Neutrophil (primary cell): ENCODE measurements around the gene CSTF1.

Experiments
- H3K27ac ChIP-seq: fragments of 200-600 bp; sonication (generic); 2 replicates; pipeline ENCODE4 v1.5.1; 2016; ENCODE audit warnings: mild to moderate bottlenecking, moderate library complexity
- H3K27me3 ChIP-seq: fragments of 200-600 bp; sonication (generic); 2 replicates; pipeline ENCODE4 v1.6.0; 2016; ENCODE audit warnings: mild to moderate bottlenecking
- H3K36me3 ChIP-seq: fragments of 200-600 bp; sonication (generic); 2 replicates; pipeline ENCODE4 v1.5.1; 2017
- H3K4me1 ChIP-seq, 2 experiments: fragments of 200-600 bp in 1 of 2; sonication (generic) in 1 of 2; 1 replicate in 1 of 2; 2 replicates in 1 of 2; pipeline versions ENCODE4 v1.5.1 to v1.6.1; 2013 to 2016; ENCODE audit warnings: low read depth in 1 of 2, low read length in 1 of 2, mild to moderate bottlenecking in 1 of 2, moderate library complexity in 1 of 2; ENCODE audit not compliant: control insufficient read depth in 1 of 2, insufficient read depth in 1 of 2
- H3K4me3 ChIP-seq, 2 experiments: fragments of 200-600 bp in 1 of 2; sonication (generic) in 1 of 2; 1 replicate in 1 of 2; 2 replicates in 1 of 2; pipeline ENCODE4 v1.5.1; 2013 to 2016; ENCODE audit warnings: low read depth in 1 of 2, low read length in 1 of 2, mild to moderate bottlenecking in 1 of 2, moderate library complexity in 1 of 2
- H3K9me3 ChIP-seq: fragments of 200-600 bp; sonication (generic); 2 replicates; pipeline ENCODE4 v1.5.1; 2016
- TF ChIP-seq, protein P1 (sequence below): fragments of 200-600 bp; sonication (generic); IDR thresholded peaks from 2 replicates; pipeline ENCODE4 v1.5.1; 2016; ENCODE audit warnings: antibody characterized with exemption

Gene CSTF1

DNA sequence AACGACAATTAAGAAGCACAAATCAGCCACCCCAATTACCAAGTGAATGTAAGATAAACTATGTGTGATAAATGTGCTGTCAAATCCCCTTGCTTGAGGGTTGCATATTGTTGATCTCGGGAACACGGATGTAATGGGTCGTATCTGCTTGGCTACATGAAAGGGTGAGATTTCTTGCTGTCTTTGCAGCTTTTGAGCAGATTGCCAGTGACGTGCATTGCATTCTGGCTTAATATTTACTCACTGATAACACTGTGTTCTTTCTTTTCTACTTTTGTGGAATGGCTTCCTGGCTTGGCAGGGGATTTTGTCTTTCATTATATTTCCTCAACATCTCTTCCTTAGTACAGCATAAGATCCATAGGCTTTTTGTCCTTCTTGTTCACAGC lies 44.1 kb upstream of the CSTF1 start:
- H3K4me3 ChIP-seq, result no peak overlapping the region
- H3K27ac ChIP-seq, result no peak overlapping the region

DNA sequence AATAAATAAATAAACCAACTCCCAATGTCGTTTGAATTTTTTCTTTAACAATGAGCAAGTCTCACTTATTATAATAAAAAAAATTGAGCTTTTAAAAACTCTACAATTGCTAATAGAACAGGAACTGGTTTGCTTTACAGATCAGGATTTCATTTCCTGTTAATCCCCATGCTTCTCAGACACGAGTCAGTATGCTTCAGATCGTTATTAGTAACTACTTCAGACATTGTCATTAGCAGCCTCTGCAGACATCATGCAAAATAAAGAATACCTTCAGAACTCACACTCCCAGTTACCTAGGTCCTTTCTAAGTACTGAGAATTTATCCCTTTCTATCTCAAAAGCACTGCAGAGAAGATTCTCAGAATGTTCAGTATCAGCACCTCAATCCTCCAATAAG lies 43.7 kb upstream of the CSTF1 start:
- Histone ChIP-seq H3K4me1 (peaks cover 0 to 4% of the 10 kb centered on the region in 2 experiments), H3K27me3 (peaks cover 71% of the 10 kb centered on the region), H3K27ac (no peak overlapping the region), H3K9me3 (no peaks in the 10 kb centered on the region), H3K36me3 (no peaks in the 10 kb centered on the region), H3K4me3 (no peak overlapping the region)
- TF ChIP-seq, protein P1, sequence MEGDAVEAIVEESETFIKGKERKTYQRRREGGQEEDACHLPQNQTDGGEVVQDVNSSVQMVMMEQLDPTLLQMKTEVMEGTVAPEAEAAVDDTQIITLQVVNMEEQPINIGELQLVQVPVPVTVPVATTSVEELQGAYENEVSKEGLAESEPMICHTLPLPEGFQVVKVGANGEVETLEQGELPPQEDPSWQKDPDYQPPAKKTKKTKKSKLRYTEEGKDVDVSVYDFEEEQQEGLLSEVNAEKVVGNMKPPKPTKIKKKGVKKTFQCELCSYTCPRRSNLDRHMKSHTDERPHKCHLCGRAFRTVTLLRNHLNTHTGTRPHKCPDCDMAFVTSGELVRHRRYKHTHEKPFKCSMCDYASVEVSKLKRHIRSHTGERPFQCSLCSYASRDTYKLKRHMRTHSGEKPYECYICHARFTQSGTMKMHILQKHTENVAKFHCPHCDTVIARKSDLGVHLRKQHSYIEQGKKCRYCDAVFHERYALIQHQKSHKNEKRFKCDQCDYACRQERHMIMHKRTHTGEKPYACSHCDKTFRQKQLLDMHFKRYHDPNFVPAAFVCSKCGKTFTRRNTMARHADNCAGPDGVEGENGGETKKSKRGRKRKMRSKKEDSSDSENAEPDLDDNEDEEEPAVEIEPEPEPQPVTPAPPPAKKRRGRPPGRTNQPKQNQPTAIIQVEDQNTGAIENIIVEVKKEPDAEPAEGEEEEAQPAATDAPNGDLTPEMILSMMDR, result no peak

More for the DNA sequence above, 44.1 kb upstream of the CSTF1 start:
- Histone ChIP-seq H3K9me3 (no peaks in the 10 kb centered on the region), H3K4me1 (peaks cover 0 to 4% of the 10 kb centered on the region in 2 experiments), H3K27me3 (peaks cover 75% of the 10 kb centered on the region), H3K36me3 (no peaks in the 10 kb centered on the region)
- TF ChIP-seq, protein P1, result no peak

DNA sequence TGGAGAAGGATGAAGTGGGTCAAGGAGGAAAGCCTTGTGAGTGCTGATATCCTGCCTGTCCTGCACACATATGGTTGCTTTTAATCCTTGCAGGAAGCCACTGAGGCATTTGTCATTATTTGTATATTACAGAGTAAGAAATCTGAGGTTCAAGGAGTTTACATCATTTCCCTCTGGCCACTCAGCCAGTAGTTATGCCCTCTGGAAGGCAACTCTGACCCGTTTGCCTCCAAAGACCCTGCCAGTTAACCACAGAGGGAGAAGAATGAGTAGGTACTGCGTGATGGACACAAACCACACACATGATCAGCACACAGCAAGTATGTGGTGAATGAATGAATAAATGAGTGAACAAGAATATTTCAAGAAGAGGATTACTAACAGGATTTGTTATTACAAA lies 41.6 kb upstream of the CSTF1 start:
- Histone ChIP-seq H3K27ac (no peak overlapping the region), H3K9me3 (no peaks in the 10 kb centered on the region), H3K4me3 (no peak overlapping the region), H3K4me1 (no peaks in the 10 kb centered on the region), H3K27me3 (peaks cover 53% of the 10 kb centered on the region), H3K36me3 (no peaks in the 10 kb centered on the region)
- TF ChIP-seq, protein P1, result no peak

DNA sequence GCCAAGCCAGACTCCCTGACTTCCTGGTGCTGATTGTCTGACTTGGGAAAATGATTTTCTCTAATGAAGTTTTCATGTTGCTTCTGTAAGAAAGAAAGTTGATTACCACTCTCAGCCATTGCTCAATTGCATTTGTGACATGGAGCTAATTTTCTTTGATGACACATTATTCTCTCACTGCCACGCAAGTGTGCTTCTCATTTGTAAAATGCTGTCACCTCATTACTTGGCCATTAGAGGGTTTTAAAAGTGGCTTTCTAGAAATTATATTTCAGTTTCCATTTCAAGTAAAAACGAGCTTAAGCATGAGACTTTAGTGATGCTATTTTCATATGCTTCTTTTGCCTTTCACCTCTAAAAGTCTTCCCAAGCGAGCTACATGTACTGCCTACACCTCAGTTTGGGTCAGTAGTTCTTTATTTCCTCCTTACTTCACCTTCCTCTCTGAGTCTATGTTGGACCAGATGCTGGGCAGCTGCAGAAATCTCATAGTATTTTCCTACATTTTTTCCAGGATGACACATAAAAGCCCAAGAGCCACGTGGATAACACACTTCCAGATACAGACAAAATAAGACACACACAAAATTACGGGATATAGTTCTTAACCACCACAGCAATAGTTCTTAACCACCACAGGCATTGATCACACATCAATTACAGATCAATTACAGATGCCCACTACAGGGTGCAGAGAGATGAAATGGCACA lies 39.9 kb upstream of the CSTF1 start:
- TF ChIP-seq, protein P1, result no peak
- H3K4me1 ChIP-seq, result no peaks in the 10 kb centered on the region
- no peak overlapping the region for H3K4me3 ChIP-seq
- peaks cover 41% of the 10 kb centered on the region for H3K27me3 ChIP-seq
- H3K27ac ChIP-seq, result no peak overlapping the region
- no peaks in the 10 kb centered on the region for H3K36me3 ChIP-seq
- H3K9me3 ChIP-seq, result no peaks in the 10 kb centered on the region

DNA sequence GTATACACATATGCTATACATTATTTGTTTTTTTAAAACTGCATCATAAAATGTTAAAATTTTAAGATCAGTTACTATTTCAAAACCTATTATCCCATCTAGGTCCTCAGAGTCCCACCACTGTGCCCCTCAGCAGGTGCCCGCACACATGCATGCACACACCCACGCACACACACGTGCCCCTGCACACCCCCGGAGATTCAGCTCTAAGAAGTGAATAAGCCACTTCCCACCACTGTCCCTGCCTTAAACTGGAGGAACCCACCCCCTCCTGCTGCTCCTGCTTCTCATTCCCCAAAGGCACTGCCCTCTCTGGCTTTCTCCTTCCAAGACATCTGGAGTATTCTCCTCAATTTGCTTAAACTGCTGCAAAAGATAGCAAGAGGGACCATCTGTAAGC lies 39.1 kb upstream of the CSTF1 start:
- no peak overlapping the region for H3K4me3 ChIP-seq
- TF ChIP-seq, protein P1, result no peak
- peaks cover 0 to 1% of the 10 kb centered on the region in 2 experiments for H3K4me1 ChIP-seq

More for the DNA sequence above, 39.1 kb upstream of the CSTF1 start:
- Histone ChIP-seq H3K9me3 (no peaks in the 10 kb centered on the region), H3K27ac (no peak overlapping the region), H3K36me3 (no peaks in the 10 kb centered on the region), H3K27me3 (peaks cover 37% of the 10 kb centered on the region)
